GM06990 (cell line): ENCODE results near the gene TNF.
"Not testable (repeated sequence)": the region's sequence is repeated elsewhere in the genome, so short reads cannot be mapped to it uniquely, and the experiment has no call there.

ENCODE experiments used
- DNase-seq: peaks from one replicate; pipeline ENCODE4 v3.0.0-alpha.2; 2011; ENCODE audit not compliant: insufficient read length; ENCODE audit errors: extremely low read depth
- H3K27me3 ChIP-seq: replicated peaks from 2 replicates; pipeline ENCODE4 v1.6.0; 2011; ENCODE audit warnings: low read length; ENCODE audit not compliant: control insufficient read depth, insufficient read depth
- H3K36me3 ChIP-seq: 2 replicates; pipeline ENCODE4 v1.5.1; 2011; ENCODE audit warnings: low read length; ENCODE audit not compliant: control insufficient read depth, insufficient read depth
- H3K4me3 ChIP-seq: replicated peaks from 2 replicates; pipeline ENCODE4 v1.5.1; 2011; ENCODE audit warnings: low read depth, mild to moderate bottlenecking, control low read depth, low read length
- CTCF ChIP-seq: IDR thresholded peaks from 2 replicates; pipeline ENCODE4 v1.5.1; 2011; ENCODE audit warnings: low read length, control low read depth, mild to moderate bottlenecking, inconsistent platforms; ENCODE audit not compliant: insufficient read depth, poor library complexity, severe bottlenecking

TNF gene

DNA sequence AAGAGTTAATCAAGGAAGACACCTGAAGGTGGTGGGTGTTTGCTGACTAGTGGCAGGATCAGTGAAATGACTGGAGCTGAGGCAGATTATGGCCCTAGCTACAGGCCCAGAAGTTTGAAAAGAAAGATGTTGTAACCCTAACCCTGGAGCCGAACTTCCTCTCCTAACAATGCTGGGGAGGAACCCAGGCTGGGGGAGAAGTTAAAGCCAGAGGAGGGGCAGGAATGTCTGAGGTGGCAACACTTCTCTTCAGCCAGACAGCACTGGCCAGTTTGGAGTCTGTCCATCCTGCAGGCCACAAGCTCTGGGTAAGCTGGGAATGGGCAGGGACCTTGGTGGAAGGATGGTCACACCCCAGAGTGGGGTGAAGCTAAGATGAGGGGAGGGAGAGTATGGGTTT is 10.6 kb downstream of the TNF start, which contains the start of gene LST1:
Gene LST1, plus strand, starts transcription at position 270 of the 400 bp plus-strand sequence. CDS start 1,023 bp downstream, outside the sequence.
- H3K4me3 ChIP-seq = no peak within 1 kb of the TSS
- no peaks in the 10 kb centered on the region for H3K36me3 ChIP-seq
- no peak for TF ChIP-seq CTCF
- H3K27me3 ChIP-seq = no peaks in the 10 kb centered on the region
- no peak for DNase-seq

- Histone ChIP-seq H3K27me3 (no peaks in the 10 kb centered on the region), H3K4me3 (no peak overlapping the region), H3K36me3 (no peaks in the 10 kb centered on the region)
- no peak for TF ChIP-seq CTCF
- no peak for DNase-seq
Observed at GRCh38 chr6:31586599-31587281, 11.4 kb downstream of the TNF start.

DNA sequence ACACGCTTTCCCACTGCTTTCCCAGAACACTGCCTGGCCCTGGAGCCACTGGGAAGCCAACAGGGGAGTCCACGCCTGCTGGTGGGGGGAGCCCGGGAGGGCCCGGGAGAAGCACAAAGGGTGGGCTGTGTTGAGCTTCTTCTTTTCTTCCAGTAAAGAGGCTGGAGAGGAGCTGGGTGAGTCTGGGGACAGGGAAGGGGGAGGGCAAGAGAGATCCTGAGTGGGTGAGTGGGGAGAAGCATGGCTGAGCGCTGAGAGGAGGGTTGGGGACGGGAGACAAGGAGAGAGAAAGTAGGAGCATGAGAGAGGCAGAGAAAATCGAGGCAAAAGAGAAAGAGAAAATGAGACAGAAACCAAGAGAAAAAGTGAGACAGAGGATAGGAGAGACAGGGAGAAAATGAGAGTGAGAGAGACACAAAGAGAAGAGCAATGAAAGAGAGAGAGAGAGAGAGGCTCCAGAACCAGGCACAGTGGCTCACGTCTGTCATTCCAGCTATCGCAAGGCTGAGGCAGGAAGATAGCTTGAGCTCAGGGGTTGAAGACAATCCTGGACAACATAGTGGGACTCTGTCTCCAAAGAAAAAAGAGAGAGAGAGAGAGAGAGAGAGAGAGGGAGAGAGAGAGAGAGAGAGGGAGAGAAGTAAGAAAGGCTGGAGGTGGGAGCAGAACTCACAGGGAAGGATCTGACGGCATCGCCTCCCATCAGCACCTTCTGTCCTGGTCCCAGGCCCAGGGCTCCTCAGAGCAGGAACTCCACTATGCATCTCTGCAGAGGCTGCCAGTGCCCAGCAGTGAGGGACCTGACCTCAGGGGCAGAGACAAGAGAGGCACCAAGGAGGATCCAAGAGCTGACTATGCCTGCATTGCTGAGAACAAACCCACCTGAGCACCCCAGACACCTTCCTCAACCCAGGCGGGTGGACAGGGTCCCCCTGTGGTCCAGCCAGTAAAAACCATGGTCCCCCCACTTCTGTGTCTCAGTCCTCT is 12.7 kb downstream of the TNF start:
- no peak for TF ChIP-seq CTCF
- DNase-seq = no peak
- Histone ChIP-seq H3K27me3 (no peaks in the 10 kb centered on the region), H3K36me3 (no peaks in the 10 kb centered on the region), H3K4me3 (peak overlapping the region; percentile 40)

GRCh38 chr6:31588871-31589650 is 13.7 kb downstream of the TNF start:
- no peaks in the 10 kb centered on the region for H3K36me3 ChIP-seq
- no peak overlapping the region for H3K4me3 ChIP-seq
- TF ChIP-seq CTCF = no peak
- no peaks in the 10 kb centered on the region for H3K27me3 ChIP-seq
- DNase-seq = no peak

DNA sequence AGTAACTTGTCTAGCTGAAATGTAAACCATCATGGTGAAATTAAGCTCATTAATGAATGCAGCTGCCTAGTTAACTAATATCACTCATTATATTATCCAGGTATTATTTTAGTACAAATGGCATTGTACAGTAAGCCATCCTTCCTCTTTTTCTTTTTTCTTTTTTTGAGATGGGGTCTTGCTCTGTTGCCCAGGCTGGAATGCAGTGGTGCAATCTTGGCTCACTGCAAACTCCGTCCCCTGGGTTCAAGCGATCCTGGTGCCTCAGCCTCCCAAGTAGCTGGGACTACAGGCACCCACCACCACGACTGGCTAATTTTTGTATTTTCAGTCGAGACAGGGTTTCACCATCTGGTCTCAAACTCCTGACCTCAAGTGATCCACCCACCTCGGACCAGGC is 15.3 kb downstream of the TNF start:
- not testable (repeated sequence) for H3K4me3 ChIP-seq, H3K27me3 ChIP-seq

More for the DNA sequence above, 15.3 kb downstream of the TNF start:
- not testable (repeated sequence) for H3K36me3 ChIP-seq, DNase-seq
